ENCODE measurements around the gene CIB4.

DNA sequence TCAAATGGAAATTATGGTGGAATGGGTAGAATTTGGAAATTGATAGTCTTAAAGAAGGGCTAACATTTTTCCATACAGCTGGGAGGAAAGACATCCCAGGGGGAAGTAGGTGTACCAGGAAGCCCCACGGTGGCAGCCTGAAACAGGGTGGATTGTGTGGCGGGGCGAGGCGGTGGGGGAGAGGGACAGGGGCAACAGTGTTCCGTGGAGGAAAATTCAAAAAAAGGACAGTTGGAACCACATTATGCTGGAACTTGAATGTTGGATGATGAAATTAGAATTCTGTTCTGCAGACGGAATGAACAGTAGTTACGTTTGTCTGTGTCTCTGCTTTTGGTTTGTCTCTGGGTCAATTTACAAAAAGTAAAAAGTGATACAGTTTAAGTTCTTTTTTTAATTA is 10.6 kb upstream of the CIB4 start:
- TF ChIP-seq EP300 (IDR thresholded peaks at IDR 0.05): no peak
- TF ChIP-seq POLR2A (IDR thresholded peaks at IDR 0.05): no peak

Measured in ovary (tissue), 1 donor.